IMR-90 (cell line): Measurements from ENCODE around the gene NFIA. TPM values are rescaled to one million over a fixed set of nuclear protein-coding genes. Genes with fewer than 3 reads are reported as not detected.

Experiments
- ATAC-seq: fragments of 200-7000 bp; cut with Tn5 transposase; 2 replicates; pipeline ENCODE4 v1.9.1; 2020; ENCODE audit warnings: low read depth, mild to moderate bottlenecking, moderate library complexity
- BruUV-seq: library from RNA; stranded (reverse); fragments of 400-500 nt; replicated peaks from 2 replicates; lab custom pipeline; 2021; lab: Mats Ljungman, UMichigan
- CTCF ChIA-PET: fragments of 300-600 bp; formaldehyde crosslinking; extraction: SDS; loops from one replicate; lab custom pipeline; 2021; ENCODE audit warnings: antibody characterized with exemption; lab: Yijun Ruan, JAX
- POLR2A ChIA-PET: fragments of 300-600 bp; sonication (Branson Sonifier 250); formaldehyde crosslinking; loops from one replicate; lab custom pipeline; 2022; ENCODE audit warnings: antibody characterized with exemption; ENCODE audit not compliant: unreplicated experiment; lab: Charles Lee
- DNase-seq: peaks from one replicate; pipeline ENCODE4 v3.0.0; 2013
- H2AFZ ChIP-seq: replicated peaks from 2 replicates; pipeline ENCODE3; 2013; ENCODE audit warnings: low read length, mild to moderate bottlenecking; ENCODE audit not compliant: poor library complexity
- H2AK5ac ChIP-seq: 2 replicates; pipeline ENCODE4 v1.6.1; 2013; ENCODE audit warnings: low read depth, low read length, inconsistent platforms
- H2AK9ac ChIP-seq: replicated peaks from 2 replicates; pipeline ENCODE3; 2013; ENCODE audit warnings: mild to moderate bottlenecking, low read depth, low read length, moderate library complexity; ENCODE audit not compliant: poor library complexity
- H2BK120ac ChIP-seq: 2 replicates; pipeline ENCODE4 v1.6.1; 2013; ENCODE audit warnings: low read depth, low read length, inconsistent platforms
- H2BK15ac ChIP-seq: 3 replicates; pipeline ENCODE4 v1.6.1; 2013; ENCODE audit warnings: low read depth, low read length, inconsistent platforms
- H2BK20ac ChIP-seq: 2 replicates; pipeline ENCODE4 v1.6.1; 2013; ENCODE audit warnings: low read depth, mild to moderate bottlenecking, inconsistent platforms, low read length, moderate library complexity
- H2BK5ac ChIP-seq: 2 replicates; pipeline ENCODE4 v1.6.1; 2013; ENCODE audit warnings: mild to moderate bottlenecking, low read depth, low read length, inconsistent platforms; ENCODE audit not compliant: poor library complexity, severe bottlenecking
- H3K14ac ChIP-seq: replicated peaks from 2 replicates; pipeline ENCODE4 v1.6.1; 2013; ENCODE audit warnings: low read depth, low read length, inconsistent platforms
- H3K18ac ChIP-seq: 2 replicates; pipeline ENCODE4 v1.6.1; 2013; ENCODE audit warnings: low read depth, low read length, control low read depth
- H3K23ac ChIP-seq: 2 replicates; pipeline ENCODE4 v1.6.1; 2013; ENCODE audit warnings: low read depth, low read length, inconsistent platforms
- H3K27ac ChIP-seq: 2 replicates; pipeline ENCODE4 v1.5.1; 2013; ENCODE audit warnings: mild to moderate bottlenecking, control low read depth, low read length; ENCODE audit not compliant: insufficient read depth
- H3K27me3 ChIP-seq: 2 replicates; pipeline ENCODE4 v1.6.1; 2013; ENCODE audit warnings: low read length; ENCODE audit not compliant: control insufficient read depth, insufficient read depth
- H3K36me3 ChIP-seq: 2 replicates; pipeline ENCODE4 v1.6.1; 2013; ENCODE audit warnings: low read length, mixed read lengths; ENCODE audit not compliant: control insufficient read depth, insufficient read depth
- H3K4ac ChIP-seq: 2 replicates; pipeline ENCODE4 v1.6.1; 2013; ENCODE audit warnings: low read depth, low read length, inconsistent platforms
- H3K4me1 ChIP-seq: 2 replicates; pipeline ENCODE4 v1.6.1; 2013; ENCODE audit warnings: low read length, mixed read lengths; ENCODE audit not compliant: control insufficient read depth, insufficient read depth
- H3K4me2 ChIP-seq: 2 replicates; pipeline ENCODE4 v1.6.1; 2013; ENCODE audit warnings: low read depth, mild to moderate bottlenecking, control low read depth, low read length, moderate library complexity
- H3K4me3 ChIP-seq: 2 replicates; pipeline ENCODE4 v1.5.1; 2013; ENCODE audit warnings: low read depth, mild to moderate bottlenecking, control low read depth, low read length, moderate library complexity; ENCODE audit not compliant: insufficient read depth
- H3K56ac ChIP-seq: 2 replicates; pipeline ENCODE4 v1.6.1; 2013; ENCODE audit warnings: low read length, inconsistent platforms; ENCODE audit not compliant: insufficient read depth; ENCODE audit errors: extremely low read depth
- H3K79me1 ChIP-seq, 2 experiments: 2 replicates each; pipeline ENCODE4 v1.6.1; 2013; ENCODE audit warnings: low read length in 2 of 2, inconsistent platforms in 1 of 2, low read depth in 1 of 2
- H3K9ac ChIP-seq: 2 replicates; pipeline ENCODE4 v1.6.1; 2013; ENCODE audit warnings: low read depth, low read length, control low read depth
- H3K9me1 ChIP-seq: 2 replicates; pipeline ENCODE4 v1.6.1; 2013; ENCODE audit warnings: low read length, inconsistent platforms; ENCODE audit not compliant: insufficient read depth
- H3K9me3 ChIP-seq: 2 replicates; pipeline ENCODE4 v1.6.1; 2013; ENCODE audit warnings: low read length; ENCODE audit not compliant: control insufficient read depth, insufficient read depth
- H4K20me1 ChIP-seq: 2 replicates; pipeline ENCODE4 v1.6.1; 2013; ENCODE audit warnings: low read length, inconsistent platforms; ENCODE audit not compliant: insufficient read depth
- H4K5ac ChIP-seq: 2 replicates; pipeline ENCODE4 v1.6.1; 2013; ENCODE audit warnings: mild to moderate bottlenecking, low read depth, low read length, control low read depth
- H4K8ac ChIP-seq, 2 experiments: 2 replicates each; pipeline ENCODE4 v1.6.1; 2013; ENCODE audit warnings: low read depth in 2 of 2, low read length in 2 of 2, control low read depth in 1 of 2, inconsistent platforms in 1 of 2
- H4K91ac ChIP-seq: 2 replicates; pipeline ENCODE4 v1.6.1; 2013; ENCODE audit warnings: low read depth, low read length, inconsistent platforms; ENCODE audit not compliant: insufficient read depth
- BHLHE40 ChIP-seq: fragments of 150-350 bp; IDR thresholded peaks from 2 replicates; pipeline ENCODE4 v1.6.1; 2016; ENCODE audit warnings: mild to moderate bottlenecking, low read depth, low read length
- CEBPB ChIP-seq: IDR thresholded peaks from 2 replicates; pipeline ENCODE4 v1.6.1; 2012; ENCODE audit warnings: low read depth, low read length, improper control_type of control experiment
- CHD1 ChIP-seq: IDR thresholded peaks from 2 replicates; pipeline ENCODE4 v1.6.1; 2012; ENCODE audit warnings: low read depth, low read length, improper control_type of control experiment
- FOS ChIP-seq: fragments of 150-350 bp; IDR thresholded peaks from 2 replicates; pipeline ENCODE4 v1.6.1; 2016; ENCODE audit warnings: low read depth, low read length
- MAZ ChIP-seq: IDR thresholded peaks from 2 replicates; pipeline ENCODE4 v1.6.1; 2012; ENCODE audit warnings: low read depth, mild to moderate bottlenecking, low read length, improper control_type of control experiment, moderate library complexity, borderline replicate concordance
- NFE2L2 ChIP-seq: fragments of 150-350 bp; IDR thresholded peaks from 2 replicates; pipeline ENCODE4 v1.6.1; 2016; ENCODE audit warnings: low read depth, mild to moderate bottlenecking, low read length
- RCOR1 ChIP-seq: IDR thresholded peaks from 2 replicates; pipeline ENCODE4 v1.6.1; 2012; ENCODE audit warnings: mild to moderate bottlenecking, low read length, improper control_type of control experiment; ENCODE audit not compliant: insufficient replicate concordance
- SMC3 ChIP-seq: fragments of 150-350 bp; IDR thresholded peaks from 2 replicates; pipeline ENCODE4 v1.6.1; 2016; ENCODE audit warnings: low read depth, mild to moderate bottlenecking, antibody characterized with exemption, low read length, moderate library complexity
- WGBS, 2 experiments: methylation state at CpG; one replicate each; pipeline versions ENCODE4 v1.1.5 to v1.1.7; 2013; ENCODE audit warnings: missing lambda C conversion rate in 2 of 2; ENCODE audit not compliant: insufficient read length in 1 of 2; ENCODE audit errors: extremely low coverage in 2 of 2; 5-methylcytosine and 5-hydroxymethylcytosine counted together
- dilution Hi-C: fragments of 300-500 bp; cut with HindIII; formaldehyde crosslinking; loops from one replicate; pipeline ENCODE4 v1.14.3; 2018; ENCODE audit warnings: low sequenced_read_pairs; ENCODE audit not compliant: unreplicated experiment
- in situ Hi-C: fragments of 300-500 bp; cut with MboI; formaldehyde crosslinking; loops from 3 replicates; pipeline ENCODE4 v1.14.3; 2019; ENCODE audit warnings: low sequenced_read_pairs, inconsistent platforms, mixed read lengths
- intact Hi-C: fragments of 100-400 bp; cut with micrococcal nuclease; formaldehyde crosslinking; loops from 2 replicates; pipeline ENCODE4 v1.10.0; 2022
- polyA plus RNA-seq, 3 experiments: library from polyadenylated mRNA; depleted of rRNA; stranded (reverse); fragments of >200 nt; gene quantifications; 2 replicates each; pipeline ENCODE4 v1.2.3, GENCODE V29; 2012; ENCODE audit warnings: low replicate concordance in 1 of 3
- total RNA-seq: library from RNA; depleted of rRNA; stranded (reverse); fragments of >200 nt; gene quantifications from 2 replicates; pipeline ENCODE4 v1.2.3, GENCODE V29; 2012
- TF ChIP-seq, protein P1 (sequence below): fragments of 150-350 bp; IDR thresholded peaks from 2 replicates; pipeline ENCODE4 v1.6.1; 2017; ENCODE audit warnings: mild to moderate bottlenecking, antibody characterized with exemption, low read length, low read depth

Gene NFIA
- total and polyA plus RNA-seq, 2 of the 4 experiments (the other 2 are of a cell fraction), result 1.6 to 2.2 TPM

DNA sequence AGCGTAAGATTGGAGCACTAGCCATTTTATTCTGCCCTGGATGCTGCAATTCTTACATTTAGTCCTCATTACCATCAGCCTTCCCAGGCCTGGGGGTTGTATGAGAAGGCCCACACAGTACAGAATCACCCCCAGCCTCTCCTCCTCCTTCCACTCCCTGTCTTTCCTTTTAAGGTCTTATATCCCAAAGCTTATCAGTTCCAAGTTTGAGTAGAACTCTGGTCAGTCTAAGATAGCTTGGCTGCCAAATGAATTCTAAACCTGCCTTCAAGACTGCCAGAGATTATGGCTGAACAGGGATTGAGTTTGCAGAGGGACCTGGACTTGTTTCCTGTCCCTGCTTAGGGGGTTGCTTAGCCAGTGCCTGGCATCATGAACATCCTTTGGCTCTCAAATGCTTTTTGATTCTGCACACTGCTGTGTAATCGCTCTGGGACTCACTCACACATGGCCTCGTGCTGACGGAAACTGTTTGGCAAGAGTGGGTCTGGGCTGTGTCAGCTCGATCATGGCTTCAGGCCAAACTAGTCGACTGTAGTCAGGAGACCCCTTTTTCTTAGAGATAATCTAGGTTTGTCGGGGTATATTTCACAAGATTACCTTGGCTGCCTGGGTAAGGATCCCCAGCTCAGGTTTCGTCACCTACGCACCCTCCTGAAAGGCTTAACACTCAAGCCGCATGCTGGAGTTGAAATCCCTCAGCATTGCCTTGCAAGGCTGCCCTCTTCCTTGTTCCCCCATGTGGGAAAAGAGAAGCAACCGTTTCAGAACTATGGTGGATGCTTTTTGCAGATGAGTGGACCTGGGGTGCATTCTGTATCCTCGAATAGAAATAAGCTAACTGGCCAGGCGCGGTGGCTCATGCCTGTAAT is 252.6 kb downstream of the NFIA start:
- Histone ChIP-seq H3K56ac (no peak overlapping the region), H2AFZ (no peak overlapping the region), H3K4me2 (no peak overlapping the region), H2BK120ac (no peak overlapping the region), H3K4me3 (no peak overlapping the region), H3K27me3 (peaks cover 20% of the 10 kb centered on the region), H3K23ac (no peak overlapping the region), H3K18ac (no peak overlapping the region), H2BK15ac (no peak overlapping the region), H3K36me3 (no peaks in the 10 kb centered on the region), H3K9me3 (no peaks in the 10 kb centered on the region), H2BK20ac (no peak overlapping the region), H2AK9ac (no peak overlapping the region), H2BK5ac (no peak overlapping the region), H4K20me1 (no peaks in the 10 kb centered on the region; the same call in 1 of the 2 replicates), H4K5ac (no peak overlapping the region), H3K4ac (no peak overlapping the region), H4K8ac (no peak overlapping the region), H3K4me1 (no peaks in the 10 kb centered on the region), H4K91ac (no peak overlapping the region), H3K9me1 (no peaks in the 10 kb centered on the region; the same call in 1 of the 2 replicates), H3K79me1 (no peaks in the 10 kb centered on the region), H3K14ac (no peak overlapping the region), H3K27ac (no peak overlapping the region), H2AK5ac (no peak overlapping the region), H3K9ac (no peak overlapping the region)
- ATAC-seq (no peak), DNase-seq (no peak)
- no TSS peak for BruUV-seq
- WGBS, 2 experiments, result 83% methylated on average over 7 of the region's 14 CpGs; no CpG with 5 or more reads in 1 of the 2 experiments
- in situ Hi-C loops (loop anchor here (10.0 kb wide), 1 partner anchor 280 kb away; no protein-coding TSS in a partner anchor), dilution Hi-C loops (no loop called here), intact Hi-C loops (no loop called here)
- POLR2A ChIA-PET, result no interaction called here
- CTCF ChIA-PET, result interaction anchor here (1.7 kb wide), 1 partner anchor 285 kb away, joined by 3 read pairs; no protein-coding TSS in a partner anchor
- no peak for TF ChIP-seq FOS
- TF ChIP-seq, protein P1, sequence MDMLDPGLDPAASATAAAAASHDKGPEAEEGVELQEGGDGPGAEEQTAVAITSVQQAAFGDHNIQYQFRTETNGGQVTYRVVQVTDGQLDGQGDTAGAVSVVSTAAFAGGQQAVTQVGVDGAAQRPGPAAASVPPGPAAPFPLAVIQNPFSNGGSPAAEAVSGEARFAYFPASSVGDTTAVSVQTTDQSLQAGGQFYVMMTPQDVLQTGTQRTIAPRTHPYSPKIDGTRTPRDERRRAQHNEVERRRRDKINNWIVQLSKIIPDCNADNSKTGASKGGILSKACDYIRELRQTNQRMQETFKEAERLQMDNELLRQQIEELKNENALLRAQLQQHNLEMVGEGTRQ, result no peak
- no peak for TF ChIP-seq CEBPB
- no peak for TF ChIP-seq CHD1
- no peak for TF ChIP-seq NFE2L2
- TF ChIP-seq MAZ, result no peak
- TF ChIP-seq SMC3, result no peak
- TF ChIP-seq RCOR1, result no peak
- no peak for TF ChIP-seq BHLHE40
